NCI-H82 treated with DMSO at 0.1 percent for 48 hours (cell line): ENCODE measurements around the gene PNKD.

ENCODE experiments used
- DNase-seq: peaks from one replicate; lab custom pipeline; 2025; ENCODE audit not compliant: unreplicated experiment; lab: John Stamatoyannopoulos, UW

PNKD gene

DNA sequence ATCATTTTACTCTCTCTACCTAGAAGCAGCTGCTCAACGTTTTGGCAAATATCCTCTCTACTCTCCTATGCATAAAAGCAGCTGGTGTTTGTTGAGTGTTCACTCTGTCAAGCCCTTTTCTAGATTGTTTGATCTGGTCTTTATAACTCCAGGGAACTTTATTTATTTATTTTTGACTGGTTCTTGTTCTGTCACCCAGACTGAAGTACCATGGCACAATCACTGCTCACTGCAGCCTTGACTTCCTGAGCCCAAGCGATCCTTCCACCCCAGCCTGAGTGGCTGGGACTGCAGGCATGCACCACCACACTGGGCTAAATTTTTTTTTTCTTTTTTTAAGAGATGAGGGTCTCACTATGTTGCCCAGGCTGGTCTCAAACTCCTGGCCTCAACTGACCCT is 99.0 kb downstream of the PNKD start:
- DNase-seq, result no peak

- no peak for DNase-seq
Measured at GRCh38 chr2:218370410-218371063, 100.2 kb downstream of the PNKD start.

DNA sequence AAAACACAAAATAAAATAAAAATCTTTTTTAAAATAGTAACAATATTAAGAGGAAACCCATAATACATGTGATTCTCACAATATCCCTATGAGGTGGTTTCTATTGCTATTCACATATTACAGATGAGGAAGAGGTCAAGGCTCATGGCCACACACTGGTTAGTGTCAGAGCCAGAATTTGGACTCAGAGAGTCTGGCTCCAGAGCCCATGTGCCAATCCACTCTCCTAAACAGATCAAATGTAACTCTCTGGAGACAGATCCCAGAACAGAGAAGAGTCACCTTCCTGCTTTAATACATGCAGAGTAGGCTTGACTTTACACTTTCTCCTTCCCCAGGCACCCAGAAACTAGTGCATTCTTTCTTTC is 101.6 kb downstream of the PNKD start:
- no peak for DNase-seq

DNA sequence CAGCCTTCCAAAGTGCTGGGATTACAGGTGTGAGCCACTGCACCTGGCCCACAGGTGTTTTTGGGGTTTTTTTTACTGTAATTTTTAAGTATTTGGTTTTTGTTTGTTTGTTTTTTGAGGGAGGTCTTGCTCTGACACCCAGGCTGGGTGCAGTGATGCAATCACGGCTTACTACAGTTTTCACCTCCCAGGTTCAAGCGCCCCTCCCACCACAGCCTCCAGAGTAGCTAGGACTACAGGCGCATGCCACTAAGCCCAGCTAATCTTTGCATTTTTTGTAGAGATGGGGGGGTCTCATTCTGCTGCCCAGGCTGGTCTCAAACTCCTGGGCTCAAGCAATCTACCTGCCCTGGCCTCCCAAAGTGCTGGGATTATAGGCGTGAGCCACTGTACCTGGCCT is 104.5 kb downstream of the PNKD start:
- no peak for DNase-seq

- DNase-seq, result no peak
Measured at GRCh38 chr2:218375212-218375611, 104.9 kb downstream of the PNKD start.

DNA sequence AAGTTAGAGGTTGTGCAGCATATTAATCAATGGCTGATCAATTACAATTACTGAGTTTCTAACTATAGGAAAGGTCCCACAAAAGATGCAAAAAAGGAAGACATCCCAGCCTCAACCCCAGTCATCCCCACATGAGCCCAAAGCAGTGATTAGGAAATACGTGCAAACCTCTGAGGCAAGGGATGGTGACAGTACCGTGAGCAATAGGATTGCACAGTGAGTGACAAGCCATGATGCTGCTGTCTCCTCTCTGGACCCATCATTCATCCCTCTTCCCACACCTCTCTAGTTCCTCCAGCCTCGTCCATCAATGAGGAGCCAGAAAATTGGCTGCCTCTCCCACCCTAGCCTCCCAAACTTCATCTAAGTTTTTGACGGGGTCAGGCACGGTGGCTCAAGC is 107.7 kb downstream of the PNKD start:
- no peak for DNase-seq

DNA sequence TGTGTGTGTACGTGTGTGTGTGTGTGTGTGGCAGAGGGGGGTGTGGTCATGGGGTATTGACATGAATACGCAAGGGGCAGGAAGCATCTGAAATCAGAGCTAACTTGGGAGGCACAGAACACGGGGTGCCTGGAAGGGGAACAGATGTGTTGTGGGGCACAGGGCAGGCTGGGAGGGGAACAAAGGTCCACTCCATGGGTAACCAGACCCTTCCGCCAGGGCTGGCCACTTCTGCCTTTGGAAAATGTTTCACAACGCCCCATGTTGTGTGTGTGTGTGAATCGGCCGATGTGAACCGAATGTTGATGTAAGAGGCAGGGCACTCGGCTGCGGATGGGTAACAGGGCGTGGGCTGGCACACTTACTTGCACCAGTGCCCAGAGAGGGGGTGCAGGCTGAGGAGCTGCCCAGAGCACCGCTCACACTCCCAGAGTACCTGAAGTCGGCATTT is 111.6 kb downstream of the PNKD start, which contains the start of gene SLC11A1:
Gene SLC11A1 (plus strand): TSS at position 358 of the 451 bp plus-strand sequence. CDS start 96 bp downstream, outside the sequence.
- no peak for DNase-seq

- no peak for DNase-seq
Measured at GRCh38 chr2:218382785-218383184, 112.5 kb downstream of the PNKD start.

DNA sequence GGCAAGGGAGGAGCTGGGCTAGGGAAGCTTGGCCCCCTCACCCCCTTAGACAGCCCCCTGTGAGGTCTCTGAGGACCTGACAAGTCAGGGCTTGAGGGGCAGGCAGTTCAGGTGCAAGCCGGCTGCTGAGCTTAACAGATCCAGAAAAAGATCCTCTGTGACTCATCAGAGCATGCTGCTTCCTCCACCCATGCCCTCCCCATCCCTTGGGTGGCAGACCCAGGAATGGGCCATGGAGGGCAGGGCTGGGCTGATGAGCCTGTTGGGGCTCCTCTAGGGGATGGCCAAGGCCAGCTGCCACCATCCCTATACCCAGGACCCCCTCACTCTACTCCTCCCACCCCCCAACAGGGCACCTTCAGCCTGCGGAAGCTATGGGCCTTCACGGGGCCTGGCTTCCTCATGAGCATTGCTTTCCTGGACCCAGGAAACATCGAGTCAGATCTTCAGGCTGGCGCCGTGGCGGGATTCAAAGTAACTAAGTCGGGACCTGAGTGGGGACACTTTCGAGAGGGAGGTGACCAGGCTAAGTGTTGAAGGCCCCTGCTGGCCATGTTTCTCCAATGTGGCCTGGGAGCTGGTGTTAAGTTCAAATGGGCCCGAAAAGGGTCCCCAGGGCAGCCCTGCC is 113.7 kb downstream of the PNKD start:
- DNase-seq, result no peak

DNA sequence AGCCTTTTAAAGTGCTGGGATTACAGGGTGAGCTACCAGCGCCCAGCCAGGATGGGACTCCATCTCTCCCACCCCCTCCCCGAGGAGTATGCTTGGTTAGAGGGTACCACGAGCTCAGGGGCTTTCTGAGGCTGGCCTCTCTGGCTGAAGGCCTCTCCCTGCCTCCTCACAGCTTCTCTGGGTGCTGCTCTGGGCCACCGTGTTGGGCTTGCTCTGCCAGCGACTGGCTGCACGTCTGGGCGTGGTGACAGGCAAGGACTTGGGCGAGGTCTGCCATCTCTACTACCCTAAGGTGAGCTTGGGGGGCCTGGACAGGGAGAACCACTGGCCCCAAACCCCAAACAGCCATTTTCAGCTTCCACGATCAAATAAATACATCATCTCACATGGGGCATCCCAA is 114.7 kb downstream of the PNKD start:
- DNase-seq, result no peak

GRCh38 chr2:218386505-218387368 is 116.4 kb downstream of the PNKD start:
- no peak for DNase-seq

GRCh38 chr2:218387369-218388194 is 117.3 kb downstream of the PNKD start:
- peak; percentile 75 for DNase-seq

GRCh38 chr2:218389333-218390150 is 119.2 kb downstream of the PNKD start:
- no peak for DNase-seq

GRCh38 chr2:218391202-218391601 is 120.9 kb downstream of the PNKD start:
- no peak for DNase-seq

DNA sequence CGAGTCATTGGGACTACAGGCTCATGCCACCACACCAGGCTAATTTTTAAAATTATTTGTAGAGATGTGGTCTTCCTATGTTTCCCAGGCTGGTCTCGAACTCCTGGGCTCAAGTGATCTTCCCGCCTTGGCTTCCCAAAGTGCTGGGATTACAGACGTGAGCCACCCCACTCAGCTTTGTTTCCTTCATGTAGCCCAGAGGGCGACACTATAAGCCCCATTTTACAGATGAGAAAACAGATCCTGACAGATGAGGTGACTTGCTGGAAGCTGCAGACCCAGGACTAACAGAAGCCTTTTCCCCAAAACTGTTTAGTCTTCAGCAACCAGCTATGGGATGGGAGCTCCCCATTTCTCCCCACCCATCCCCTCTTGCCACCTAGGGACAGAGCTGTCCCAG is 122.1 kb downstream of the PNKD start:
- DNase-seq, result no peak

DNA sequence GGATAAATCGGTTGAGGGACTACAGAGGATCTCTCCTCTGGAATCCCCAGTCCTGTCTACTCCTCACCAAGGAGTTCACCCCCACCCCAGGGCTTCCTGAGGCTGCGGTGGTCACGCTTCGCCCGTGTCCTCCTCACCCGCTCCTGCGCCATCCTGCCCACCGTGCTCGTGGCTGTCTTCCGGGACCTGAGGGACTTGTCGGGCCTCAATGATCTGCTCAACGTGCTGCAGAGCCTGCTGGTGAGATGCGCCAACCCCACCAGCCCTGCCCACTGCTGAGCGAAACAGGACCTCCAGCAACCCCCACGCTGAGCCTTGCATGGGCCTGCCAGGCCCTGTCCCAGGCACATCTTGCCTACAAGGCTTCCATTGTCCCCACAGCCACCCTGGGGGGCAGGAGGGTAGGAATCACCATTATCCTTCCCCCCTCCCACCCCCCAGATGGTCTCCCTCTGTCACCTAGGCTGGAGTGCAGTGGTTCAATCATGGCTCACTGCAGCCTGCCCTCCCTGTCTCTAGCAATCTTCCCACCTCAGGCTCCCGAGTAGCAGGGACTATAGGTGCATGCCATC is 122.7 kb downstream of the PNKD start:
- DNase-seq, result no peak

DNA sequence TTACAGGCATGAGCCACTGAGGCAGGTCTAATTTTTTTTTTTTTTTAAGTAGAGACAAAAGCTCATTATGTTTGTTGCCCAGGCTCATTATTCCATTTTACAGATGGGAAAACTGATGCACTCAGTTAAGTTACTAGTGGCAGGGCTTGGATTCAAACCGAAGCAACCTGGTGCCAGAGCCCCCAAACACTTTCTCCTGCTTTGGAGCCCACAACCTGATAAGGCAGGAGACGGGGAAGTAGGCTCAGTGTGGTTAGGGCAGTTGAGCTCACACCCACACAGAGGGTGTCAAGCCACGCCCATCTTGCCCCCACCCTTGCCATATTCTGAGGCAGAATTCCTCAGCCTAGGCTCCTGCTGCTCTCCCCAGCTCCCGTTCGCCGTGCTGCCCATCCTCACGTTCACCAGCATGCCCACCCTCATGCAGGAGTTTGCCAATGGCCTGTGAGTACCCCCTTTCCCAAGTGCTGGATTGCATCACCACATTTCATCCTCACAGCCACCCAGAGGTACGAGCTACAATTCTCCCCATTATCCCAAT is 123.5 kb downstream of the PNKD start:
- DNase-seq, result no peak

DNA sequence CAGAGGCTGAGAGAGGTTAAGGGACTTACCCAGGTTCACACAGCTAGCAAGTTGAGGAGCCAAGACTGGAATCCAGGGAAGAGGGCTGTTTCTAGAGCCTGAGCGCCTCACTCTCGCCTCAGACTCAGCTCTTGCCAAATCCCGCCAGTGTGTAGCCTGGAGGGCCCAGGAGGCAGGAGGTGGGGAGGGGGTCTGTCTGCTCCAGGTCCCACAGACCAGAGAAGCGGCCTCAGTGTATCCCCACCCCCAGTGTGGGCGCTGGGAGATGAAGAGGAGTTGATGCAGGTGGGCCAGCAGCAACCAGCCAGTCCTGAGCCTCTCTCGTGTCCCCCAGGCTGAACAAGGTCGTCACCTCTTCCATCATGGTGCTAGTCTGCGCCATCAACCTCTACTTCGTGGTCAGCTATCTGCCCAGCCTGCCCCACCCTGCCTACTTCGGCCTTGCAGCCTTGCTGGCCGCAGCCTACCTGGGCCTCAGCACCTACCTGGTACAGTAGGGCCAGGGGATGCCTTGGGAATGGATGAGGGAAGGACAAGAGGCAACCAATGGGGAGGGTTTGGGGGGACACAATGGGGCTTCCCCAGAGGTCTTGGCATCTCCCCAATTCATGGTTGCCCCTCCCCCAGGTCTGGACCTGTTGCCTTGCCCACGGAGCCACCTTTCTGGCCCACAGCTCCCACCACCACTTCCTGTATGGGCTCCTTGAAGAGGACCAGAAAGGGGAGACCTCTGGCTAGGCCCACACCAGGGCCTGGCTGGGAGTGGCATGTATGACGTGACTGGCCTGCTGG is 124.2 kb downstream of the PNKD start:
- DNase-seq, result no peak

DNA sequence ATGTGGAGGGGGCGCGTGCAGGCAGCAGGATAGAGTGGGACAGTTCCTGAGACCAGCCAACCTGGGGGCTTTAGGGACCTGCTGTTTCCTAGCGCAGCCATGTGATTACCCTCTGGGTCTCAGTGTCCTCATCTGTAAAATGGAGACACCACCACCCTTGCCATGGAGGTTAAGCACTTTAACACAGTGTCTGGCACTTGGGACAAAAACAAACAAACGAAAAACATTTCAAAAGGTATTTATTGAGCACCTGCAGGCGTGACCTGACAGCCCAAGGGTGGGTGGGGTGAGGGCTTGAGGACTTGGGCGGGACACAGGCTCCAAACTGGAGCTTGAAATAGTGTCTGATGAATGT is 124.7 kb downstream of the PNKD start:
- no peak for DNase-seq
